HG03066 (cell line): ENCODE results near the gene PTCH2.
"Not testable (repeated sequence)": the region's sequence is repeated elsewhere in the genome, so short reads cannot be mapped to it uniquely, and the experiment has no call there.

Experiments
- ATAC-seq: cut with Tn5 transposase; IDR thresholded peaks from one replicate; pipeline ENCODE4 v1.9.1; 2021; ENCODE audit warnings: low read depth; ENCODE audit not compliant: unreplicated experiment

PTCH2 gene

DNA sequence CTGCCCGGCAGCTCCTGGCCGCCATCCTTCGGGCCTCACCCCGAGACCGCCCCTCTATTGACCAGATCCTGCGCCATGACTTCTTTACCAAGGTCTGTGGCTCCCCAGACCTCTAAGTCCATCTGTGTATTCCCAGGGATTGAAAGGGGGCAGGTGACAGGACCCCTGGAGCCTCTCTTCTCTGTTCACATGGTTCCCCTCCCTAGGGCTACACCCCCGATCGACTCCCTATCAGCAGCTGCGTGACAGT is 40.1 kb downstream of the PTCH2 start:
- no peak for ATAC-seq

DNA sequence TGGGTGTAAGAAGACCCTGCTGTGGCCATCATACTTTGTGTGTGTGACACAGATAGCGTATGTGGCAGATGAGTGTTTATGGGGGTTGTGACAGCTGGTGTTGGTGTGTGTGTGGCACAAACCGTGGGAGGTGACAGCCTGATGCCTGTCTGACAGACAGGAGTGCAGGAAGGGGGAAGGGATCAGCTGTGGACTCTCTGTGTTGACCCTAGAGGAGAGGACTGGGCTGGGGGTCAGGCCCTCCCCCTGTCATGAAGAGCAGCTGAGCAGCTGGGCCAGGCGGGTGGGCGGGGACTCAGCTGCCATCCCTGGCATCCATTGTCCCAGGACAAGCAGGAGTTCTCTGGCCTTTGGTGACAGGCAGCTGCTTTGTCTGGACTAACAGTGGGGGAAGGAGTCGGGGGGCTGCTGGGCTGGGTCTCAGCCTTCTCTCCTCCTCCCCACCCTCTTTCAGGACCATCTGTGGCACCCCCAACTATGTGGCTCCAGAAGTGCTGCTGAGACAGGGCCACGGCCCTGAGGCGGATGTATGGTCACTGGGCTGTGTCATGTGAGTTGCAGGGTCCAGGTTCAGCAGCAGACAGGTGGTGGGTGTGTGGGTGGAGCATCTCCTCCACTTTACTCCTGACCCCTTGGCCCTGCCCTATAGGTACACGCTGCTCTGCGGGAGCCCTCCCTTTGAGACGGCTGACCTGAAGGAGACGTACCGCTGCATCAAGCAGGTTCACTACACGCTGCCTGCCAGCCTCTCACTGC is 40.6 kb downstream of the PTCH2 start:
- no peak for ATAC-seq

DNA sequence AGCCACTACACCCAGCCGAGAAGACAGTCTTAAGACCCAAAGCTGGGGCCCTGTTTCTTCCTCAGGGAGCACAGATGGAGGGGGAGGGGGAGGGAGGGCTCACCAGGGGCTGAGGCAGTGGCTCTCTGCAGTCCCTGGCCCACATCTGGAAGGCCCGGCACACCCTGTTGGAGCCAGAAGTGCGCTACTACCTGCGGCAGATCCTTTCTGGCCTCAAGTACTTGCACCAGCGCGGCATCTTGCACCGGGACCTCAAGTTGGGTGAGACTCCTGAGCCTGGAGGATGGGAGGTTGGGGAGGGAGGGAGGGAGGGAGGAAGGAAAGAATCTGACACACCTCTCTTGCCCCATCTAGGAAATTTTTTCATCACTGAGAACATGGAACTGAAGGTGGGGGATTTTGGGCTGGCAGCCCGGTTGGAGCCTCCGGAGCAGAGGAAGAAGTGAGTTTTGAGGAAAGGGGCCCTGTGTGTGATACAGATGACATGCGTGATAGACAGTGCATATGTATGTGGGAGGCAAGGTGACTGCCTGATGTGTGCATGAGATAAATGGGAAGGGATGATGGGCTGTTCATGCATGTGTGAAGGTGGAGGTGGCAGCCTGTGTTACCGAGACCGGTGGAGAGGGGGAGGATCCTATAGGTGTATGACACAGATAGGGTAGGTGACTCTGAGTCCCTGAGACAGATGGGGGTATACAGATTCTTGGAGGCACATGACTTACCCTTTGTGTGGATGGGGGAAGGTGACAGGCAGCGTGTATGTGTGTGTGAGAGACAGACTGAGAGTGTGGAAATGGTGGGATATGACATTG is 41.4 kb downstream of the PTCH2 start:
- no peak for ATAC-seq

GRCh38 chr1:44799770-44800584 is 43.1 kb downstream of the PTCH2 start, which contains the start of gene PLK3:
Gene PLK3, plus strand, starts transcription at chr1:44800377. Its CDS starts 87 bp downstream, at chr1:44800464.
- ATAC-seq = peak; percentile 89

DNA sequence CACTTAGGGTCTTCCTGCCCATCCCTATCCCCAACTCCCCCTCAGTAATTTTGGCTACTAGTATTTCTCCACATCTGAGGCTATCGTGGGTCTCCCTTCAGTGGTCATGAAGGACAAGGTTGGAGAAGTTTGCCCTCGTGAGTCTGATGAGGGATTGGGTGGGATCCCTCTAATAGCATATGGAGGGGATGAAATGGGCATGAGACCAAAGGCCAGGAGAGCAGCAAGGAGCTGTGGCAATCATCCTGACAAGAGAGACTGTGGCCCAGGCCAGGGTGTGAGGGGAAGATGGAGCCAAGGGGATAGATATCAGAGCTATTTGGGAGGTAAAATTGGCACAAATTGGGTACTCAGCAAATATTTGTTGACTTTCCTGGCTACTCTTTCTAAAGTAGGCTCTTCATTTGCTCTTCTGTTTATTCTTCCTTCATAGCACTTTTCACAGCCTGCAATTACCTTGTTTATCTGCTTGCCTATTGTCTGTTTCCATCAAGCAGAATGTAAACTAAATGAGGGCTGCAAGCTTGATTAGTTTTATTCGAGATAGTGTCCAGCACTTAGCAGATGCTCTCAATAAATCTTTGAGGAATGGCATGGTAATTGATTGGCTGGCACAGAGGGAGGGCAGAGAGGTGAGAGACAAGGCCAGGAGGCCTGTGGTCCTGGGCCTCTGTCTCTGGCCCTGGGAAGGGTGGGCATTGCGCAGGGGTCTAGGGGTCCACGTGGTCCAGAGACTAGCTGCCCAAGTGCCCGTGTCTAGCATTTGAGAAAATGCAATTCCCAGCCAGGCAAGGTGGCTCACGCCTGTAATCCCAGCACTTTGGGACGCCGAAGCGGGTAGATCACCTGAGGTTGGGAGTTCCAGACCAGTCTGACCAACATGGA is 44.3 kb downstream of the PTCH2 start:
- ATAC-seq = no peak

GRCh38 chr1:44797886-44798285 is 45.2 kb downstream of the PTCH2 start:
- ATAC-seq = not testable (repeated sequence)

DNA sequence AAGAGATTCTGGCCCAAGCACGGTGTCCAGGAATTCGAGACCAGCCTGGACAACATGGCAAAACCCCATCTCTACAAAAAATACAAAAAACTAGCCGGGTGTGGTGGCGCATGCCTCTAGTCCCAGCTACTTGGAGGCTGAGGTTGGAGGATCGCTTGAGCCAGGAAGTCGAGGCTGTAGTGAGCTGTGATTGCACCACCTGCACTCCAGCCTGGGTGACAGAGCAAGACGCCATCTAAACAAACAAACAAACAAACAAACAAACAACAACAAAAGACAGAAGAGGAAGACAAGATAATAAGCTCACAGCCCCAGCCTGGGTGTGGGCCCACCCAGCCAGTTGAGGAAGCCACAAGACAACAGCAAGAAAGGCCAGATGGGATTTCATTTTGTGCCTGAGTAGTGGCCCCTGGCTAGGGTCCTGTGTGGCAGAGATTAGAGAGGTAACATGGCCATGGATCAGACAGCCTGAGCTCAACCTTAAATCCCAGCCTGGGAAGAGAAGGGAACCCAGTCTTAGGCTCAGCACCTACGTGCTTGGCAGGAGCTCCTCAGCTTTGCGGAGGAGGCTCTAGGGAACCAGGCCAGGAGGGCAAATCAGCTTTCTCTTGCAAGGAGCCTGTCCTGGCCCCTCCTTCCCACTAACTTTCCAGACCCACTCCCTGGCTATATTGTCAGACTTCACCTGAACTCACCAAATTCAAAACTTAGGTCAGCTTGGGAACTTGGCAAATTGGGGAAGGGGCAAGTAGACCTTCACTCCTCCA is 50.1 kb downstream of the PTCH2 start:
- ATAC-seq = no peak

GRCh38 chr1:44790968-44791801 is 51.9 kb downstream of the PTCH2 start:
- ATAC-seq = no peak

- ATAC-seq = no peak
These were observed 54.8 kb downstream of the PTCH2 start, which contains the start of gene BEST4 for GRCh38 chr1:44788120-44788860. Gene BEST4, minus strand, starts transcription at chr1:44788170. Its CDS starts 465 bp downstream, at chr1:44787705.

DNA sequence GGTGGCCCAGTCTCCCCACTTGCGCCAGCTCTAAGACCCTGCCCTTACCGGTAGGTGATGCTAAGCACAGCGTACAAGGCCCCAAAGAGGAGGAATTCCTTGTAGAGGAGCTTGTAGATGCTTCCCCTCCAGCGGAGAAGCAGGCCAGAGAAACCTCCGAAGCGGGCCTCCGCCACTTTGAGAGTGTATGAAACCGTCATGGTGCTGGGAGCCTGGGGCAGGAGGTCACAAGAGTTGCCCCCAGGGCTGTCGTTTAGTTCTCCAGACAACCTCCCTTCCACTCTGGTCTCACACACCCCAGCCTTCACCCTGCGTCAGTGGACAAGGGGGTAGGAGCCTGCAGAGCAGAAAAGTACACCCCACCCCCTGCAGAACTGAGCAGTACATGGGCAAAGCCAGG is 55.5 kb downstream of the PTCH2 start:
- ATAC-seq = no peak

GRCh38 chr1:44786841-44787426 is 56.1 kb downstream of the PTCH2 start:
- ATAC-seq = no peak

GRCh38 chr1:44786138-44786840 is 56.8 kb downstream of the PTCH2 start:
- ATAC-seq = peak; percentile 52

DNA sequence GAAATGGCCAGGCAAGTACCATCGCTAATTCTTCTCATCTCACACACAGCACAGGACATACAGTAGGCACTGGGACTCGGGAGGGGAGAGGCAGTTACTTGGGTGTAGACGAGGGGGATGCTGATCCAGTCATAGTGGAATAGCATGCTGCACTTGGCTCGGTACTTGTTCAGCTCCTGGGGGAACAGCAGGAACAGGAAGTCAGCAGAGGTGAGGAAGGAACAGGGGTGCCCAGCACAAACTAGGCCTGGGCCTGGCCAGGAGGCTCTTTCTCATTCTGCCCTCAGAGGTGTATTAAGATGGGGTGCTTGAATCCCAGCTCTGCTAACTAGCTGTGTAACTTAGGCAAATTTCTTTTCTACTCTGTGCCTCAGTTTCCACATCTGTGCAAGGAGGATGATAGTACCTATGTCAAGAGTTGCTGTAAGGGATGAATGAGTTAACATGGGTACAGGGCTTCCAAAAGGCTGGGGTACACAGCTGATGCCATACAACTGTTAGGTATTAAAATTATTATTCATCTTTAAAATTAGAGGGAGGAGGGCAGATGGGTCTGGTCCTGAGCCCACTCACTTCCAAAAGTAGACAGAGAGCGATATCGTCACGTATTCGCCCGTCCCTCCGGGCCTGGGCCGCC is 57.4 kb downstream of the PTCH2 start:
- ATAC-seq = no peak

GRCh38 chr1:44785029-44785380 is 58.0 kb downstream of the PTCH2 start:
- no peak for ATAC-seq

GRCh38 chr1:44784094-44785028 is 58.7 kb downstream of the PTCH2 start:
- ATAC-seq = no peak
